B cell (primary cell): ENCODE measurements around the gene KPNA6.

ENCODE experiments used
- CTCF ChIP-seq: fragments of 200-600 bp; IDR thresholded peaks from one replicate; pipeline ENCODE4 v1.8.0; 2022; ENCODE audit warnings: antibody characterized with exemption, mild to moderate bottlenecking
- EZH2 ChIP-seq: IDR thresholded peaks from 2 replicates; pipeline ENCODE4 v1.6.1; 2012; ENCODE audit warnings: borderline replicate concordance, low read depth, mild to moderate bottlenecking, moderate library complexity, low read length; ENCODE audit not compliant: insufficient read depth, poor library complexity, severe bottlenecking

GRCh38 chr1:32106663-32107275 lies 1.1 kb upstream of the KPNA6 start:
- no peak for TF ChIP-seq CTCF
- TF ChIP-seq EZH2: no peak
